ENCODE results near the gene TNS1. TPM values are rescaled to one million over a fixed set of nuclear protein-coding genes. Genes with fewer than 3 reads are reported as not detected.

Gene TNS1
- total and polyA plus RNA-seq, 7 donors, result 73.4 to 742 (median 276) TPM

DNA sequence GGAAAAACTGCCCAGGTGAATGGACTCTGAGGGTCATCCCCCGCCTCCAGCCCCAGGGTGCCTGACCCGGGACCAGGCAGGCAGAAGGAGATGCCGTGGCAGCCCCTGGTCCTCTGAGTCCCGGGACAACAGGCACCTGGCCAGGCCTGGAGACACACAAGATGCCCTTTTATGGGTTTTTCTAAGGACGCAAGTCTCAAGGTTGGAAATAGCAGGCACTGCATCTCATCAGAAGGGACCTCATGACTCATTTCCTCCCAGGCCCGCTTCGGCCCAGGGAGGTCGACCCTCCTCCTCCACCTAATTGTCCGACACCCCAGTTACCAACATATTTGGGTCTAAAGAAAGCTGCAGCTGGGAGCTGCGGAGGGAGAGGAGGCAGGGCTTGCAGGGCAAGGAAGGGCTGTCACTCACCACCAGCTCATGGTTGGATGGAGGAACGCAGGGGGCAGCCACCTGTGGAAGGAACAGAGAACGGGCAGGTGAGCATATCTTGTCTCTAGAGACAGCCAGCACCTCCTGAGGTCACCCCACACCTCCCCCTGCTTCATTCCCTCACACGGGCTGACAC is 82.9 kb downstream of the TNS1 start:
- no peak overlapping the region for H3K4me3 ChIP-seq
- intact Hi-C loops (cut with DNase I), result loop anchor here in 1 of 2 donors (2.0 kb wide), 1 partner anchor 15 kb away; no protein-coding TSS in a partner anchor
- peak overlapping the region; percentile 97 for H3K27ac ChIP-seq
- H3K4me1 ChIP-seq, result peaks cover 90% of the 10 kb centered on the region
- WGBS, 3 donors, result 66 to 72% (median 71%) methylated on average over 13 of the region's 13 CpGs
- peaks cover 0 to 5% of the 10 kb centered on the region in 2 donors for H3K36me3 ChIP-seq (ENCODE audit: insufficient read depth in 1 of 2, low read depth in 1 of 2)
- H3K9me3 ChIP-seq, result no peaks in the 10 kb centered on the region
- ATAC-seq, result no peak
- TF ChIP-seq CTCF (IDR thresholded peaks at IDR 0.05), result no peak
- no peaks in the 10 kb centered on the region for H3K27me3 ChIP-seq (ENCODE audit: insufficient read depth in 3 of 3, low read length in 2 of 3)
- peak; percentile 37 to 66 for DNase-seq

GRCh38 chr2:217919204-217919603 is 83.6 kb downstream of the TNS1 start:
- 89 to 94% (median 92%) methylated on average over 8 of the region's 8 CpGs for WGBS, 3 donors
- no peaks in the 10 kb centered on the region for H3K9me3 ChIP-seq
- H3K27me3 ChIP-seq (ENCODE audit: insufficient read depth in 3 of 3, low read length in 2 of 3), result no peaks in the 10 kb centered on the region
- DNase-seq (peak; percentile 12 to 46), ATAC-seq (no peak)
- H3K4me3 ChIP-seq, result no peak overlapping the region
- H3K36me3 ChIP-seq (ENCODE audit: insufficient read depth in 1 of 2, low read depth in 1 of 2), result peaks cover 0 to 5% of the 10 kb centered on the region in 2 donors
- no peak for TF ChIP-seq CTCF (IDR thresholded peaks at IDR 0.05)
- H3K4me1 ChIP-seq, result peaks cover 93% of the 10 kb centered on the region
- intact Hi-C loops (cut with DNase I), result no loop called here
- H3K27ac ChIP-seq, result peak overlapping the region; percentile 97

- no peaks in the 10 kb centered on the region for H3K27me3 ChIP-seq (ENCODE audit: insufficient read depth in 3 of 3, low read length in 2 of 3)
- H3K9me3 ChIP-seq, result no peaks in the 10 kb centered on the region
- ATAC-seq (no peak), DNase-seq (peak; percentile 58 to 70)
- TF ChIP-seq CTCF (IDR thresholded peaks at IDR 0.05), result peak; percentile 17
- intact Hi-C loops (cut with DNase I), result no loop called here
- H3K4me3 ChIP-seq, result no peak overlapping the region
- 65 to 66% (median 66%) methylated on average over 20 of the region's 20 CpGs for WGBS, 3 donors
- H3K27ac ChIP-seq, result peak overlapping the region; percentile 97
- H3K4me1 ChIP-seq, result peaks cover 96% of the 10 kb centered on the region
- peaks cover 0 to 5% of the 10 kb centered on the region in 2 donors for H3K36me3 ChIP-seq (ENCODE audit: insufficient read depth in 1 of 2, low read depth in 1 of 2)
Observed at GRCh38 chr2:217918308-217919024, 84.3 kb downstream of the TNS1 start.

GRCh38 chr2:217916504-217917254 is 86.1 kb downstream of the TNS1 start:
- H3K9me3 ChIP-seq, result no peaks in the 10 kb centered on the region
- H3K27ac ChIP-seq, result peak overlapping the region; percentile 97
- intact Hi-C loops (cut with DNase I), result no loop called here
- ATAC-seq (peak in 3 of 4 donors; percentile 34 to 56 (median 40)), DNase-seq (peak; percentile 50 to 71)
- H3K4me3 ChIP-seq, result no peak overlapping the region
- WGBS, 3 donors, result 40 to 48% (median 43%) methylated on average over 7 to 10 of the region's 10 CpGs
- TF ChIP-seq CTCF (IDR thresholded peaks at IDR 0.05), result no peak
- H3K36me3 ChIP-seq (ENCODE audit: insufficient read depth in 1 of 2, low read depth in 1 of 2), result peaks cover 0 to 5% of the 10 kb centered on the region in 2 donors
- H3K27me3 ChIP-seq (ENCODE audit: insufficient read depth in 3 of 3, low read length in 2 of 3), result no peaks in the 10 kb centered on the region
- H3K4me1 ChIP-seq, result peaks cover 96% of the 10 kb centered on the region
